Mesenchymal stem cell (in vitro differentiated cells and primary cell): ENCODE measurements around the gene PLXNA2.

Source experiments
- DNase-seq: peaks from one replicate; pipeline ENCODE4 v3.0.0-alpha.2; 2013
- H2AFZ ChIP-seq: one replicate; pipeline ENCODE4 v1.6.1; 2013; ENCODE audit warnings: low read depth, mild to moderate bottlenecking, control low read depth, inconsistent platforms, low read length, moderate library complexity
- H2AK5ac ChIP-seq: 2 replicates; pipeline ENCODE4 v1.6.1; 2013; ENCODE audit warnings: low read length, moderate library complexity, mild to moderate bottlenecking, inconsistent platforms; ENCODE audit not compliant: severe bottlenecking
- H2BK120ac ChIP-seq: one replicate; pipeline ENCODE4 v1.6.1; 2013; ENCODE audit warnings: low read depth, mild to moderate bottlenecking, inconsistent platforms, low read length, moderate library complexity
- H2BK12ac ChIP-seq, 2 experiments: one replicate each; pipeline ENCODE4 v1.6.1; 2013; ENCODE audit warnings: inconsistent platforms in 2 of 2, low read length in 2 of 2, mild to moderate bottlenecking in 2 of 2, moderate library complexity in 2 of 2, control low read depth in 1 of 2
- H2BK15ac ChIP-seq: one replicate; pipeline ENCODE4 v1.6.1; 2013; ENCODE audit warnings: mild to moderate bottlenecking, low read depth, inconsistent platforms; ENCODE audit not compliant: poor library complexity, severe bottlenecking
- H2BK5ac ChIP-seq: 2 replicates; pipeline ENCODE4 v1.6.1; 2013; ENCODE audit warnings: low read depth, mild to moderate bottlenecking, low read length, control low read depth, inconsistent platforms; ENCODE audit not compliant: poor library complexity, severe bottlenecking
- H3K14ac ChIP-seq, 2 experiments: one replicate each; pipeline ENCODE4 v1.6.1; 2013; ENCODE audit warnings: inconsistent platforms in 2 of 2, low read length in 2 of 2, control low read depth in 1 of 2, mild to moderate bottlenecking in 1 of 2, moderate library complexity in 1 of 2
- H3K18ac ChIP-seq, 2 experiments: one replicate each; pipeline ENCODE4 v1.6.1; 2013; ENCODE audit warnings: inconsistent platforms in 2 of 2, low read length in 2 of 2, control low read depth in 1 of 2, low read depth in 1 of 2, mild to moderate bottlenecking in 1 of 2
- H3K23ac ChIP-seq, 2 experiments: one replicate each; pipeline ENCODE4 v1.6.1; 2013; ENCODE audit warnings: inconsistent platforms in 2 of 2, low read length in 2 of 2, mild to moderate bottlenecking in 2 of 2, moderate library complexity in 2 of 2, control low read depth in 1 of 2
- H3K27ac ChIP-seq: 2 replicates; pipeline ENCODE4 v1.5.1; 2013; ENCODE audit warnings: mild to moderate bottlenecking, moderate library complexity, low read length, control low read depth, inconsistent platforms; ENCODE audit not compliant: poor library complexity, severe bottlenecking
- H3K27me3 ChIP-seq, 2 experiments: 2 replicates each; pipeline versions ENCODE4 v1.6.1 to v1.7.0; 2013; ENCODE audit warnings: low read length in 2 of 2, mild to moderate bottlenecking in 2 of 2, moderate library complexity in 2 of 2, control low read depth in 1 of 2, inconsistent platforms in 1 of 2; ENCODE audit not compliant: control insufficient read depth in 1 of 2, insufficient read depth in 1 of 2
- H3K36me3 ChIP-seq, 2 experiments: 2 replicates each; pipeline versions ENCODE4 v1.6.1 to v1.7.0; 2013; ENCODE audit warnings: low read length in 2 of 2, control low read depth in 1 of 2, inconsistent platforms in 1 of 2, low read depth in 1 of 2, mild to moderate bottlenecking in 1 of 2; ENCODE audit not compliant: insufficient read depth in 2 of 2, control insufficient read depth in 1 of 2
- H3K4ac ChIP-seq, 2 experiments: one replicate each; pipeline ENCODE4 v1.6.1; 2013; ENCODE audit warnings: inconsistent platforms in 2 of 2, low read length in 2 of 2, mild to moderate bottlenecking in 2 of 2, moderate library complexity in 2 of 2, control low read depth in 1 of 2, low read depth in 1 of 2
- H3K4me1 ChIP-seq: 2 replicates; pipeline ENCODE4 v1.6.1; 2013; ENCODE audit warnings: low read depth, low read length, control low read depth; ENCODE audit not compliant: control insufficient read depth, insufficient read depth
- H3K4me2 ChIP-seq: 2 replicates; pipeline ENCODE4 v1.6.1; 2013; ENCODE audit warnings: low read length, mild to moderate bottlenecking, inconsistent platforms; ENCODE audit not compliant: poor library complexity, severe bottlenecking
- H3K4me3 ChIP-seq, 2 experiments: 2 replicates each; pipeline versions ENCODE4 v1.5.1 to v1.7.0; 2013; ENCODE audit warnings: low read length in 2 of 2, mild to moderate bottlenecking in 2 of 2, control low read depth in 1 of 2, low read depth in 1 of 2; ENCODE audit not compliant: insufficient read depth in 1 of 2
- H3K79me1 ChIP-seq: replicated peaks from 2 replicates; pipeline ENCODE4 v1.6.1; 2013; ENCODE audit warnings: mild to moderate bottlenecking, control low read depth, low read length, inconsistent platforms; ENCODE audit not compliant: poor library complexity, severe bottlenecking
- H3K9ac ChIP-seq: 2 replicates; pipeline ENCODE4 v1.7.0; 2013; ENCODE audit warnings: mild to moderate bottlenecking, low read length, moderate library complexity
- H3K9me3 ChIP-seq: 2 replicates; pipeline ENCODE4 v1.7.0; 2013; ENCODE audit warnings: mild to moderate bottlenecking, low read length; ENCODE audit not compliant: control insufficient read depth
- H4K8ac ChIP-seq: one replicate; pipeline ENCODE4 v1.6.1; 2013; ENCODE audit warnings: inconsistent platforms, mild to moderate bottlenecking, low read length, moderate library complexity
- H4K91ac ChIP-seq: one replicate; pipeline ENCODE4 v1.6.1; 2013; ENCODE audit warnings: mild to moderate bottlenecking, low read length, inconsistent platforms
- WGBS: methylation state at CpG from one replicate; pipeline ENCODE4 v1.1.7; 2013; ENCODE audit warnings: mixed read lengths; 5-methylcytosine and 5-hydroxymethylcytosine counted together

The PLXNA2 gene

DNA sequence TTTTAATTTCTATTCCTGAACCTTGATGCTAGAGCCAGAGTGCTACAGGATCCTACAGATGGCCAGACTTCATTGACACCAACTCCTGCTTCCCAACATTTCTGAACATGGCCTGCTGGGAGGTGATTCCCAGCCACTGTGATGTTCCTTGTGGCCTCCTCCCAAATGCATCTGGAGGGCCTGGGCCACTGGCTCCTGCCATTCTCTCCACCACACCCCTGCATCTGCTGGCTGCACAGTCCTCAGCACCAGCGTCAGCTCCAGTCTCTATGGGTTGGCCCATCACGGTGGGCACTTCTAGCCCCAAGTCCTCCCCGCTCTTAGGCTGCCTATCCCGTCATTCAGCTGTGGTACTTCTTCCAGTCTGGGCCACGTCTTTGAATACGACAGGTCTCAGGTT, 242.1 kb downstream of the PLXNA2 start:
- Histone ChIP-seq H4K8ac (no peak overlapping the region), H2AK5ac (no peak overlapping the region), H3K9ac (no peak overlapping the region), H3K27me3 (peaks cover 0 to 8% of the 10 kb centered on the region in 2 experiments), H3K4me2 (no peak overlapping the region), H2BK5ac (no peak overlapping the region), H3K36me3 (no peaks in the 10 kb centered on the region), H3K23ac (no peak overlapping the region), H2AFZ (no peak overlapping the region), H3K18ac (no peak overlapping the region), H3K4me1 (no peaks in the 10 kb centered on the region), H3K79me1 (no peaks in the 10 kb centered on the region), H3K14ac (no peak overlapping the region), H2BK12ac (no peak overlapping the region), H3K9me3 (peaks cover 6% of the 10 kb centered on the region), H3K27ac (no peak overlapping the region), H2BK120ac (no peak overlapping the region), H4K91ac (no peak overlapping the region), H2BK15ac (no peak overlapping the region), H3K4me3 (no peak overlapping the region), H3K4ac (no peak overlapping the region)
- no peak for DNase-seq
- 87% methylated on average over 6 of the region's 6 CpGs for WGBS

DNA sequence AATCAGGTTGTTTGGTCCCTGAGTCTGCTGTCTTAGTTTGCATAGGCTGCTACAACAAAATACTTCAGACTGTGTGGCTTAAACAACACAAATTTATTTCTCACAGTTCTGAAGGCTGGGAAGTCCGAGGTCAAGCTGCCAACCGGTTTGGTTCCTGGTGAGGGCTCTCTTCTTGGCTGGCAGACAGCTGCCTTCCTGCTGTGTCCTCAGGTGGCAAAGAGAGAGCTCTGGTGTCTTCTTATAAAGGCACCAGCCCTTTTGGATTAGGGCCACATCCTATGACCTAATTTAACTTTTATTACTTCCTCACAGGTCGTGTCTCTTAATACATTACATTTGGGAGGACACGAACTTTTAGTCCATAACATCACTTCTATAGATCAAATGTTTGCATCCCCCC, 243.7 kb downstream of the PLXNA2 start:
- Histone ChIP-seq H3K9me3 (peaks cover 6% of the 10 kb centered on the region), H2BK12ac (no peak overlapping the region), H2BK5ac (no peak overlapping the region), H3K79me1 (no peaks in the 10 kb centered on the region), H2AK5ac (no peak overlapping the region), H3K4me1 (no peaks in the 10 kb centered on the region), H3K14ac (no peak overlapping the region), H3K23ac (no peak overlapping the region), H3K27me3 (peaks cover 7 to 14% of the 10 kb centered on the region in 2 experiments), H4K91ac (no peak overlapping the region), H2BK15ac (no peak overlapping the region), H3K27ac (no peak overlapping the region), H3K18ac (no peak overlapping the region), H3K4me3 (no peak overlapping the region), H3K4ac (no peak overlapping the region), H2AFZ (no peak overlapping the region), H3K36me3 (no peaks in the 10 kb centered on the region), H2BK120ac (no peak overlapping the region), H3K9ac (no peak overlapping the region), H4K8ac (no peak overlapping the region), H3K4me2 (no peak overlapping the region)
- DNase-seq: no peak
- WGBS: 89% methylated on average over 3 of the region's 4 CpGs

DNA sequence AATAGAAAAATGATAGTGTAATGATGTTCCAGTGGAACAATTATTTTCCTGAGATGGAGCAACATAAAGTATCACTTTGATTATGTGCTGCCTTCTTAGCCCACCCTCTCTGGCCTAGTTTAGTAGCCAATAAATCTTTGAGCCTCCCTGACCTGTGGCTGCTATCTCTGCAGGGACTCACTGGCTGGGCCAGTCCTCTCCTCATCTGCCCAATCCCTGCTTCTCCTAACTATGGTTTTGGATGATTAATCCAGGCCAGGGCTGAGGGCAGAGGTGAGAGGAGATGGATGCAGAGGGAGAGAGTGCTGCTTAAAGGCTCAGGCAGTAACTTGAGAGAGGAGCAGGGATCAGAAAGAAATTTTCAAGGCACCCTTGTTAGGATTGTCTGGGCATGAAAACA, 244.2 kb downstream of the PLXNA2 start:
- Histone ChIP-seq H3K23ac (no peak overlapping the region), H3K4ac (no peak overlapping the region), H4K91ac (no peak overlapping the region), H2BK15ac (no peak overlapping the region), H3K14ac (no peak overlapping the region), H3K9ac (no peak overlapping the region), H2BK120ac (no peak overlapping the region), H2AFZ (no peak overlapping the region), H3K79me1 (no peaks in the 10 kb centered on the region), H3K4me2 (no peak overlapping the region), H3K4me1 (no peaks in the 10 kb centered on the region), H3K4me3 (no peak overlapping the region), H3K18ac (no peak overlapping the region), H3K9me3 (peaks cover 6% of the 10 kb centered on the region), H3K27me3 (peaks cover 10 to 19% of the 10 kb centered on the region in 2 experiments), H2BK12ac (no peak overlapping the region), H2AK5ac (no peak overlapping the region), H2BK5ac (no peak overlapping the region), H3K36me3 (no peaks in the 10 kb centered on the region), H4K8ac (no peak overlapping the region), H3K27ac (no peak overlapping the region)
- DNase-seq: no peak

DNA sequence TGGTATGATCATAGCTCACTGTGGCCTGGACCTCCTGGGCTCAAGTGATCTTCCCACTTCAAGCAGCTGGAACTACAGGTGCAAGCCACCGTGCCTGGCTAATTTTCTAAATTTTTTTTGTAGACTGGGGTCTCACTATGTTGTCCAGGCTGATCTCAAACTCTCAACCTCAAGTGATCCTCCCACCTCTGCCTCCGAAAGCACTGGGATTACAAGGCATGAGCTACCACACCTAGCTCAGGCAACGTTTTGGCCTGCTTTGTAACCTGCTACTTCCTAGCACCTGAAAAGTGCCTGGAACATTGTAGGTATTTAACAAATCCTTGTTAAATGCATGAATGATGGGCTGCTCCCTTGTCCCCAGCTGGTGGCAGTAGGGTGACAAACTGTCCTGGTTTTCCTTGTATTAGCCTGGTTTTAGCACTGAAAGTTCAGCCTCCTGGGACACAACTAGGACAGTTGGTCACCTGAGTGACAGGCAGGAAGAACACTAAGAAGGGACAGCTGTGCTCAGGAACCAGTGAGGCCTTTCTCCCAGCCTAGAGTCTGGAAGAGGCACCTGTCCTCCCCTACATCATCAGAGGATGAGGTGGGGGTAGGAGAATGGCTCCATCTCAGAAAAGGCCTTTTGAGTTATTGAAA, 244.8 kb downstream of the PLXNA2 start:
- Histone ChIP-seq H3K23ac (no peak overlapping the region), H3K27ac (no peak overlapping the region)

More for the DNA sequence above, 244.8 kb downstream of the PLXNA2 start:
- DNase-seq: no peak
- peaks cover 6% of the 10 kb centered on the region for H3K9me3 ChIP-seq
- H4K8ac ChIP-seq: no peak overlapping the region
- no peak overlapping the region for H2AFZ ChIP-seq
- no peaks in the 10 kb centered on the region for H3K36me3 ChIP-seq
- H4K91ac ChIP-seq: no peak overlapping the region
- no peak overlapping the region for H3K9ac ChIP-seq
- no peak overlapping the region for H2BK12ac ChIP-seq
- H3K27me3 ChIP-seq: peaks cover 10 to 21% of the 10 kb centered on the region in 2 experiments
- H3K18ac ChIP-seq: no peak overlapping the region
- H2BK5ac ChIP-seq: no peak overlapping the region
- no peak overlapping the region for H2AK5ac ChIP-seq
- 66% methylated on average over 3 of the region's 3 CpGs for WGBS
- no peaks in the 10 kb centered on the region for H3K4me1 ChIP-seq
- no peak overlapping the region for H2BK15ac ChIP-seq
- H3K79me1 ChIP-seq: no peaks in the 10 kb centered on the region
- no peak overlapping the region for H2BK120ac ChIP-seq
- H3K4ac ChIP-seq: no peak overlapping the region
- H3K14ac ChIP-seq: no peak overlapping the region
- no peak overlapping the region for H3K4me2 ChIP-seq
- no peak overlapping the region for H3K4me3 ChIP-seq
